PC-3 (cell line): ENCODE data around the gene ARHGAP28.

Source experiments
- EZH2 ChIP-seq: fragments of 300-600 bp; sonication (generic); IDR thresholded peaks from one replicate; pipeline ENCODE4 v1.6.1; 2017; ENCODE audit warnings: antibody characterized with exemption, mild to moderate bottlenecking, low read length; ENCODE audit not compliant: unreplicated experiment
- EZH2phosphoT487 ChIP-seq: fragments of 300-600 bp; sonication (generic); IDR thresholded peaks from 2 replicates; pipeline ENCODE4 v1.6.1; 2018; ENCODE audit warnings: mild to moderate bottlenecking, antibody characterized with exemption, low read length, borderline replicate concordance
- TF ChIP-seq, protein P1 (sequence below): fragments of 300-600 bp; sonication (generic); conservative IDR thresholded peaks from 2 replicates; pipeline ENCODE4 v1.5.1; 2017; ENCODE audit warnings: antibody characterized with exemption, low read depth, mild to moderate bottlenecking, low read length

GRCh38 chr18:6923220-6923619 lies 193.7 kb downstream of the ARHGAP28 start:
- TF ChIP-seq, protein P1, sequence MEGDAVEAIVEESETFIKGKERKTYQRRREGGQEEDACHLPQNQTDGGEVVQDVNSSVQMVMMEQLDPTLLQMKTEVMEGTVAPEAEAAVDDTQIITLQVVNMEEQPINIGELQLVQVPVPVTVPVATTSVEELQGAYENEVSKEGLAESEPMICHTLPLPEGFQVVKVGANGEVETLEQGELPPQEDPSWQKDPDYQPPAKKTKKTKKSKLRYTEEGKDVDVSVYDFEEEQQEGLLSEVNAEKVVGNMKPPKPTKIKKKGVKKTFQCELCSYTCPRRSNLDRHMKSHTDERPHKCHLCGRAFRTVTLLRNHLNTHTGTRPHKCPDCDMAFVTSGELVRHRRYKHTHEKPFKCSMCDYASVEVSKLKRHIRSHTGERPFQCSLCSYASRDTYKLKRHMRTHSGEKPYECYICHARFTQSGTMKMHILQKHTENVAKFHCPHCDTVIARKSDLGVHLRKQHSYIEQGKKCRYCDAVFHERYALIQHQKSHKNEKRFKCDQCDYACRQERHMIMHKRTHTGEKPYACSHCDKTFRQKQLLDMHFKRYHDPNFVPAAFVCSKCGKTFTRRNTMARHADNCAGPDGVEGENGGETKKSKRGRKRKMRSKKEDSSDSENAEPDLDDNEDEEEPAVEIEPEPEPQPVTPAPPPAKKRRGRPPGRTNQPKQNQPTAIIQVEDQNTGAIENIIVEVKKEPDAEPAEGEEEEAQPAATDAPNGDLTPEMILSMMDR, result no peak
- no peak for TF ChIP-seq EZH2
- TF ChIP-seq EZH2phosphoT487, result no peak
